ENCODE measurements around the gene SCRT2. TPM values are rescaled to one million over a fixed set of nuclear protein-coding genes. Genes with fewer than 3 reads are reported as not detected.

SCRT2 gene
- total and polyA plus RNA-seq, 9 of the 15 experiments (the other 6 are each of a cell fraction or from before 2014, with no cell fraction given), result 0.04 to 0.75 (median 0.13) TPM; not detected in 2

- TF ChIP-seq ZNF644 (tag; IDR thresholded peaks at IDR 0.05; ENCODE audit: low read depth), result no peak; the same call in 1 of the 2 replicates
- TF ChIP-seq RB1 (IDR thresholded peaks at IDR 0.05; ENCODE audit: low read depth), result peak; percentile 3; the same call in 1 of the 2 replicates
- TF ChIP-seq, protein P1, sequence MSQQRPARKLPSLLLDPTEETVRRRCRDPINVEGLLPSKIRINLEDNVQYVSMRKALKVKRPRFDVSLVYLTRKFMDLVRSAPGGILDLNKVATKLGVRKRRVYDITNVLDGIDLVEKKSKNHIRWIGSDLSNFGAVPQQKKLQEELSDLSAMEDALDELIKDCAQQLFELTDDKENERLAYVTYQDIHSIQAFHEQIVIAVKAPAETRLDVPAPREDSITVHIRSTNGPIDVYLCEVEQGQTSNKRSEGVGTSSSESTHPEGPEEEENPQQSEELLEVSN (IDR thresholded peaks at IDR 0.05; ENCODE audit: borderline replicate concordance in 1 of 2, extremely low read depth in 1 of 2, insufficient read depth in 1 of 2, insufficient read length in 1 of 2, low read depth in 1 of 2, low read length in 1 of 2, poor library complexity in 1 of 2, severe bottlenecking in 1 of 2), result peak in 1 of 2 experiments; percentile 7
- no peak for TF ChIP-seq HMGN3 (IDR thresholded peaks at IDR 0.05; ENCODE audit: borderline replicate concordance, extremely low read depth, insufficient read length, low read depth, low read length)
- TF ChIP-seq ARID1B (IDR thresholded peaks at IDR 0.05), result peak; percentile 66
- TF ChIP-seq MYC (IDR thresholded peaks at IDR 0.05; ENCODE audit: low read depth, low read length), result 0 out of 2 replicates have a peak, but pooled peaks have one; percentile 7
- no peak for TF ChIP-seq MYC (CRISPR knock-in tag; IDR thresholded peaks at IDR 0.05; ENCODE audit: borderline replicate concordance, low read depth)
- TF ChIP-seq, protein P2, sequence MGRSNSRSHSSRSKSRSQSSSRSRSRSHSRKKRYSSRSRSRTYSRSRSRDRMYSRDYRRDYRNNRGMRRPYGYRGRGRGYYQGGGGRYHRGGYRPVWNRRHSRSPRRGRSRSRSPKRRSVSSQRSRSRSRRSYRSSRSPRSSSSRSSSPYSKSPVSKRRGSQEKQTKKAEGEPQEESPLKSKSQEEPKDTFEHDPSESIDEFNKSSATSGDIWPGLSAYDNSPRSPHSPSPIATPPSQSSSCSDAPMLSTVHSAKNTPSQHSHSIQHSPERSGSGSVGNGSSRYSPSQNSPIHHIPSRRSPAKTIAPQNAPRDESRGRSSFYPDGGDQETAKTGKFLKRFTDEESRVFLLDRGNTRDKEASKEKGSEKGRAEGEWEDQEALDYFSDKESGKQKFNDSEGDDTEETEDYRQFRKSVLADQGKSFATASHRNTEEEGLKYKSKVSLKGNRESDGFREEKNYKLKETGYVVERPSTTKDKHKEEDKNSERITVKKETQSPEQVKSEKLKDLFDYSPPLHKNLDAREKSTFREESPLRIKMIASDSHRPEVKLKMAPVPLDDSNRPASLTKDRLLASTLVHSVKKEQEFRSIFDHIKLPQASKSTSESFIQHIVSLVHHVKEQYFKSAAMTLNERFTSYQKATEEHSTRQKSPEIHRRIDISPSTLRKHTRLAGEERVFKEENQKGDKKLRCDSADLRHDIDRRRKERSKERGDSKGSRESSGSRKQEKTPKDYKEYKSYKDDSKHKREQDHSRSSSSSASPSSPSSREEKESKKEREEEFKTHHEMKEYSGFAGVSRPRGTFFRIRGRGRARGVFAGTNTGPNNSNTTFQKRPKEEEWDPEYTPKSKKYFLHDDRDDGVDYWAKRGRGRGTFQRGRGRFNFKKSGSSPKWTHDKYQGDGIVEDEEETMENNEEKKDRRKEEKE (IDR thresholded peaks at IDR 0.05; ENCODE audit: borderline replicate concordance in 1 of 2, control insufficient read depth in 1 of 2, low read depth in 2 of 2, low read length in 1 of 2), result no peak
- TF ChIP-seq MLLT1 (IDR thresholded peaks at IDR 0.05), result peak; percentile 17 to 75; a peak in 1 of 4 replicates
- no peak for TF ChIP-seq ZNF41 (CRISPR knock-in tag; conservative IDR thresholded peaks at IDR 0.05)
- TF ChIP-seq NFRKB (IDR thresholded peaks at IDR 0.05; ENCODE audit: low read depth), result peak; percentile 92
- TF ChIP-seq ARNT (IDR thresholded peaks at IDR 0.05), result peak in 1 of 2 experiments; percentile 70; a peak in 2 of 4 replicates
- no peak for TF ChIP-seq TAF15 (IDR thresholded peaks at IDR 0.05; ENCODE audit: low read depth, low read length)
- no peak for TF ChIP-seq BRD4 (IDR thresholded peaks at IDR 0.05)
- no peak for TF ChIP-seq E2F3 (CRISPR knock-in tag; IDR thresholded peaks at IDR 0.05)
- no peak for TF ChIP-seq ILK (tag; IDR thresholded peaks at IDR 0.05; ENCODE audit: borderline replicate concordance, low read depth)
- peak; percentile 23; the same call in 1 of the 2 replicates for TF ChIP-seq ZNF316 (IDR thresholded peaks at IDR 0.05)
- TF ChIP-seq IFI16 (CRISPR knock-in tag; IDR thresholded peaks at IDR 0.05), result no peak
- peak in 1 of 2 experiments; percentile 4 for TF ChIP-seq NCOA2 (IDR thresholded peaks at IDR 0.05; ENCODE audit: partially characterized antibody in 2 of 2)
- no peak for TF ChIP-seq GTF2E2 (tag; IDR thresholded peaks at IDR 0.05)
- no peak for TF ChIP-seq RUNX1 (IDR thresholded peaks at IDR 0.05; ENCODE audit: low read depth)
- TF ChIP-seq ZNF232 (CRISPR knock-in tag; IDR thresholded peaks at IDR 0.05), result no peak
- no peak for TF ChIP-seq ZC3H11A (IDR thresholded peaks at IDR 0.05; ENCODE audit: low read depth, low read length)
Observed at GRCh38 chr20:653590-654416, 21.8 kb downstream of the SCRT2 start (continued).

Data from K562 (cell line).